GM19328 (cell line): Measurements from ENCODE around the gene TRIP12.
"Not testable (repeated sequence)": the region's sequence is repeated elsewhere in the genome, so short reads cannot be mapped to it uniquely, and the experiment has no call there.

Source experiments
- ATAC-seq: cut with Tn5 transposase; IDR thresholded peaks from one replicate; pipeline ENCODE4 v1.9.1; 2021; ENCODE audit warnings: mild to moderate bottlenecking, moderate library complexity; ENCODE audit not compliant: unreplicated experiment

TRIP12 gene

DNA sequence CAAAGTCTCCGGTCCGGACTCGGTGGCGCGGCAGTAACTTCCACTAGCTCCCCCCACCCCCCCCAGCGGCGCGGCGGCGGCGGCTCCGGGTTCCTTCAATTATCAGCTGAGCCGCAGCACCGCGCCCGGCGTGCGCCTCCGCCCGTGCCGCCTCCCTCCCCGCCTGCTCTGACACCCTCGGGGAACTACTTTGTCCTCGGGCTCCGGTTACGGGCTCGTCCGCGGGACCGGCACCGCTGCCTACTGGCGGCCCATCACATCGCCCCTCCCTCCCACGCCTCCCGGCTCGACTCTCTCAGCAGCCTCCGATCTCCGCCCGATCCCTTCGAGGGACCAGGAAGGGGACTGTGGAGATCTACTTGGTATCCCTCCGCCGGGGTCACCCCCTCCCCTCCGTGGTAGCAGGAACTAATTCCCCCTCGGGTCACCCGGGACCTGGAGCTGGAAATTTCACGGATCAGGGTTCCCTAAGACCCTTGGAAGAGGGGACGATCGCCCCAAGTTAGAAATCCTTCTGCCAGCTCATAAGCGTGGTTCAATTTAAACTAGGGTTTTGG lies at the start of gene TRIP12:
TSS of gene TRIP12 (minus strand) at position 118 of the 557 bp plus-strand sequence. CDS start 41,930 bp downstream, outside the sequence.
- peak; percentile 60 for ATAC-seq

DNA sequence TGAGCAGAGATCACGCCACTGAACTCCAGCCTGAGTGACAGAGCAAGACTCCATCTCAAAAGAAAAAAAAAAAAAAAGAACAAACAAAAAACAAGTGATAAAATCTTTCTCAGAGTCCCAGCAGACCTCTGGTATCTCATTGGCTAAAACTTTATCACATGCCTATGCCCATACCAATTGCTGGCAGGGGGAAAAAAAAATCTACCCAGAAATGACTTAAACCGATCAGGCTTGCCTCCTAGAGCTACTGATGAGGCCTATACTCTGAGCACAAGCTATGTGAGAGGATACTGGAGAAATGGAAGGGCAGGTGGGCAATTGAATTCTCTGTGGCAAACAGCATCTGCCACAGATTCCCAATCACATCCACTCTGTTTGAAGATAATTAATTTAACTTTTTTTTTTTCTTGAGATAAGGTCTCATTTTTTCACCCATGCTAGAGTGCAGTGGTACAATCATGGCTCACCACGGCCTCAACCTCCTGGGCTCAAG lies 49.5 kb upstream of the TRIP12 start:
- ATAC-seq: no peak

DNA sequence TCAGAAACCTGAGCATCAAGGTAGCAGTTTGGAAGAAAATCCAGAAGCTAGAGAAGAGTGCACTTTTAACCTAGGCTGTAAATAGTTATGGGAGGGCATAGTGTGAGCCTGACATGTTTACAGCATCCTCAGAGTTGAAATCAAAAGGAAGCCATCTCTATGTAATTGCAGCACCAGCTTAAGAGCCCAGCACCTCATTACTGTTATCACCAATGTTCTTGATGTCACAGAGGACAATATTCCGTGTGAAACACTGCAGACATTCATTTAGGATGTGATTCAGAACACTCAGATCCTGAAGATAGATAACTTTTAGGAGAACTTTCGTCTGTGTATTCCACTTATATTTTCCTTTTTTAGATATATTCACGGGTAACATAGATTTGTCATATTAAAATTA lies 48.6 kb upstream of the TRIP12 start:
- ATAC-seq: no peak

DNA sequence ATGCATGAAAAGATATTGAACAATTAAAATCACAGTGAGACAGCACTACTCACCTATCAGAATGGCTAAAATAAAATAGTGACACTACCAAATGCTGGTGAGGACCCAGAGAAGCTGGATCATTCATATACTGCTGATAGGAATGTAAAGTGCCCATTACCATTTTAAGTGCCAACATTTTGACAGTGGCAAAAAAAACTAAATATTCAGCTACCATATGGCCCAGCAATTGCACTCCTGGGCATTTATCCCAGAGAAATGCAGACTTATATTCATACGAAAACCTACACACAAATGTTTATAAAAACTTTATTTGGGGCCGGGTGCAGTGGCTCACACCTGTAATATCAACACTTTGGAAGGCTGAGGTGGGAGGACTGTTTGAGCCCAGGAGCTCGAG lies 48.1 kb upstream of the TRIP12 start:
- ATAC-seq: no peak

DNA sequence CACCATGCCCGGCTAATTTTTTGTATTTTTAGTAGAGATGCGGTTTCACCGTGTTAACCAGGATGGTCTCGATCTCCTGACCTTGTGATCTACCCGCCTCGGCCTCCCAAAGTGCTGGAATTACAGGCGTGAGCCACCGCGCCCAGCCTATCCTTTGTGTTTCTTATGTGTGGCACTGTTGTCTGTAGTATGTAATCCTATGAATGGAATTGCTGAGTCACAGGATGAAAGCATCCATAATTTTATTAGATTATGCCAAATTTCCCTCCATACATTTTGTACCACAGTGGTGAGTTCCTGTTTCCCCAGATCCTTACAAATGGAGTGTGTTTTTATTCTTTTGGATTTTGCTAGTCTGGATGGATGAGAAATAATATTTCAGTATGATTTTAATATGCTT lies 41.8 kb upstream of the TRIP12 start:
- not testable (repeated sequence) for ATAC-seq

DNA sequence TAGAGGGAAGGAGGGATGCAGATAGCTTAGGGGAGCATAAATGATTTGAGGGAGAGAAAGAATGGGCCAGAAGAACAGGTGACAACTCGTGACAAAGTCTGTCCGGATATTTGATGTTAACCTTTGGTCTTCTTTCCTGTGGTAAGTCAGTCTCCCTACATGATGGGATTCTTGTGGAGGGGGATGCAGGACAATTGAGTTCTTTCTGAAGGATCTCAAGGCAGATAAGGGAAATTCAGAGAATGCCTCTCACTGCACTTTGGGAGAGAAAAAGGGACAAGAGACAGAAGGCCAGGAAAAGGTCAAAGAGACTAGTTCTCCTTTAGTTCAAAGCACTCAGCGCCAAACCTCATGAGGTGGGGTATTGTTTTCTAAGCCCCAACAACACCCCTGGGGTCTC lies 34.7 kb upstream of the TRIP12 start:
- ATAC-seq: no peak

DNA sequence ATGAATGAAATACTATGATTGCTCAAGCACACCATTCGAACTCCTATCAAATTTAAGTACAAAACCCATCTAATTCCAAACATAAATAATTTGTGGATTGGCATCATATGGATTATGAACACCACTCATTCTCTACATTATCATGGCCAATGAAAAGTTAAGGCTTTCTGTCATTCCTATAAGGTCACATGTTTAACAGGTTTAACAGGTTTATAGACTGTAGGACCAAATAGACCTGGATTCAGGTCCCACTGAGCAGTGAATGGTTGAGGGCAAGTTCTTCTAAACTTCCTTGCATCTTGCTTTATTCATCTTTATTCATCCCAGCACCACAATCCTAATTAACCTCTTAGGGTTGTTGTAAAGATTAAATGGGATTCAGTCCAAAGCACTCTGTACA lies 33.9 kb upstream of the TRIP12 start:
- no peak for ATAC-seq

DNA sequence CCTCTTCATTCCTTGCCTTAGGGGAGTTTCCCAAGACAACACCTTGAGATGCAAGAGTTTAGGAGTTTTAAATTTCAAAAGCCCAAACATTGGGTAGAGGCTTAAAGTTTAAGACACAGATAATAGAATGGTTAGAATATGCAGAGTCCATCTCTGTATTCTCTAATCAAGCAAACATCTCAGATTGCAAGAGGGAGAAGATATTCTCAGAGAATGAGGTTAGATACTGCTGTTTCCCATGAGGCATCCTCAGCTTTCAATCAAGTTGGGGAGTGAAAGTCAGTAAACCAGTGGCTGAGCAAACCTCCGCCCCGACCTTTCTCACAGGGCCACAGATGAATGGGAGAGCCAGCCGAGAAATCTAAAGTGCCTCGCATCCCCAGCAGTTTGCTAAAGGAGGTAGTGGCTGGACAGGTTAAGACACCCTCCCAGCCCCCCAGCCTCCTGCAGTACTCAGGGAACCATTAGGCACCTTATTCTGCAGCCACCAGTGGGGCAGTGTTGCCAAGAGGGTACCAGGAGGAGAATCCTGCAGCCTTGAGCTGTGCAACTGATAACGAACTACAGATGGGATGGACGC lies 30.5 kb upstream of the TRIP12 start:
- ATAC-seq: no peak

DNA sequence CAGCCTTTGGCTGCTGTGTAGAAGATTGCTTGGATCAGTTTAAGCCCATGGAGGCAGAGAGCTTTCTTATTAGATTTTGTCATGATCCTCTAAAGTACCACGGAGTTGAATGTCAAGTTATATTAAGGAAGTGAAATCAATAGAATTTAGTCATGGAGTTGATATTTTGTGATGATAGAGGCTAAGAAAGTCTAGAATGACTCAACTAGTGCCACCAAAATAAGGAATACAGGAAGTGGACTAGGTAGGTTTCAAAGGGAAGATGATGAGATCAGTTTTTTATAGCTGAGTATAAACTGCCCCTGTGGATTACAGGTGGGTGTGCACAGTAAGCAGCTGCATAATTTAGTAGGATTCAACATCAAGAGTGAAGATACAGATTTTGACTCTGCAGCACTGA lies 25.7 kb upstream of the TRIP12 start:
- ATAC-seq: no peak

DNA sequence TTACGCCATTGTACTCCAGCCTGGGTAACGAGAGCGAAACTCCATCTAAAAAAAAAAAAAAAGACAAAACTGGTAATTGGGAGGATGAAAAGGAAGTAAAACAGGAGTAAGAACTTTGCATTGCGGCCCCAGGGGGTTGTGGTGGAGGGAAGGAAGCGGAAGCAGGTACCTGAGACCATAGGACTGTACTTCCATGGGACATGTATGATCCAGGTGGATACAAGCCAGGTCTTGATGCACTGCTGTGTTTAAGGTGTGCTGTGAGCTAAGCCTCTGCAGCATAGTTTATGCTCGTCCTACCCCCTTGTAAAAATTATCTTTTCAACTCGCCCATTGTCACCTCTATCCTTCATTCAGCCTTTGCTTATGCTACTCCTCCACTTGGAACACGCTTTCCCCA lies 24.2 kb upstream of the TRIP12 start:
- ATAC-seq: no peak

DNA sequence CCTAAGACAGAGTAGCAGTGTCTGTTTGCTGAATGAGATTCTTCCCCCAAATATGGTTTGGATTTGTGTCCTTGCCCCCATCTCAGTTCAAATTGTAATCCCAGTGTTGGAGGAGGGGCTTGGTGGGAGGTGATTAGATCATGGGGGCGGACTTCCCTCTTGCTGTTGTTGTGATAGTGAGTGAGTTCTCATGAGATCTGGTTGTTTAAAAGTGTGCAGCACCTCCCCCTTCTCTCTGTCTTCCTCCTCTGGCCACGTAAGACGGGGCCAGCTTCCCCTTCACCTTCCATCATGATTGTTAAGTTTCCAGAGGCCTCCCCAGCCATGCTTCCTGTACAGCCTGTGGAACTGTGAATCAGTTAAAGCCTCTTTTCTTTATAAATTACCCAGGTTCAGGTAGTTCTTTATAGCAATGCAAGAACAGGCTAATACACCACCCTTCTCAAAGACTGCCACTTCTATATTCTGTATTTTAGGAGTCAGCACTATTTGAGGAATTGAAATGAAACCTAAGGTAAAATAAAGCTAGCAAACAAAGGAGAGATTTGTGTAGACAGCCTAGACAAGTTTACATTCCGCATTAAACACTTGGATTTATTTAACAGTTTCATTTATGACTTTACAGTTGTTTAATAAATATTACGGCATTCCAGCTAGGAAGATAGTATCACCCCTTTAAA lies 22.1 kb upstream of the TRIP12 start:
- no peak for ATAC-seq

DNA sequence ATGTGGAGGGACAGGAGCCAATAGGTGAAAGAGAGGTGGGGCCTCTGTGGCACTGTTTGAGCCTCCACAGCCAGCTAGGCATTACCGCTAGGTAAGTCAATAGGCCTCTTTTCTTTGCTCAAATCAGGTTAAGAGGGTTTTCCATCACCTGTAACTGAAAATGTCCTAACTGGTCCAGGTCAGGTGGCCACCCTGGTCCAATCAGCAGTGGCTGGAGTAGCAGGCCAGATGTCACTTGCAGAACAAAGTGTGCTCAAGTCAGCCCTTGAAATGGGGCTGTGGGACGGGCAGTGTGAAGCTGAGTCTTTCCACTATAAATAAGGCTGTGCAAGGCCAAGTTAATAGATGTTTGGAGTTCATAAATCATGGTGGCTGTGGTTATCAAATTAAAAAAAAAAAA lies 21.4 kb upstream of the TRIP12 start:
- no peak for ATAC-seq

DNA sequence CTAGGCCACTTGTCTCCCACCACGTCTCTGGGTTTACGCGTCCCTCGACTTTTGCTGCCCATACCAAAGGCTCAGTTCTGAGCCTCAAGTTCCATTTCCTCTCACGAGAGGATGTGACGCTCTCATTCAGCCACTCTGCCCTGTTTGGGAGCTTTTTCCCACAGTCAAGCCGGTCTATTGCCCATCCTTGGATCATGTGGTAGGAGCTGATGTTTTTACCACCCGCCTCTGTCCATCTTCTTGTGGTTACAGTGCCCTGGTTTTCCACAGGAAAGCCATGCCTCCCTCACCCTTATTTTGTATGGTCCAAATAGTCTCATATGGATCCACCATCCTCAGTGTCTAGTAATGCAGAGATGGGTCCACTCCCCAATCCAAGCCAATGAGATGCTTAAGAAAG lies 20.9 kb upstream of the TRIP12 start:
- ATAC-seq: no peak

DNA sequence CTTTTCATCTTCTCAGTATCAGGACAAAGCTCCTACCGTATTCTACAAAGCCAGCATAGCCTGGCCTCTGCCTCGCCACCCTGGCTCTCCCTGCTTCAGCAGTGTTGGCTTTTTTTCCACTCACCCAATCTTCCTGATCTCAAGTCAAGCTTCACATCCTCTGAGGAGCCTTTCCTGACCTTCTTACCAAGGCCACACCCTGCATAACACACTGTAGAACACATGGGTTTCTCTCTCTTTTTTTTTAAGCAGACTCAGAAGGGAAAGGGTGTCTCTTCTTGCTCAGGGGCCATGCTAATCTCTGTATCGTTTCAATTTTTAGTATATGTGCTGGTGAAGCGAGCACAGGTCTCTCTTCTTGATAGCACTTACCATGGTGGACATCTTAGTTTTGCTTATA lies 15.7 kb upstream of the TRIP12 start:
- ATAC-seq: no peak

DNA sequence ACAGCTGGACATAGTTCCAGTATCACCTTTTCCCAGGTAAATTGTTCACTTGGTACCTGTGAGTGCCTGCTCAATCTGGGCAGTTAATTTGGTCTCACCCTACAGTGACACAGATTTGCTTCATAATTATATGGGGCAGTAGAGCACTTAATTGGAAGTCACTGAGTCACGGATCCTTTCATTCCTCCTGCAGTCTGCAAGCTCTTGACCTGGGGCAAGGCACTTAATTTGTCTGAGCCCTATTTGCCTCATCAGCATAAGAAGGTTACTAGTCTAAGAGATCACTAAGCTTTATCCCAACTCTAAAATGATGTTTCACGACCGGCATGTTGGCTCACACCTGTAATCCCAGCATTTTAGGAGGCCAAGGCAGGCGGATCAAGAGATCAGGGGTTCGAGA lies 9.4 kb upstream of the TRIP12 start:
- ATAC-seq: no peak

DNA sequence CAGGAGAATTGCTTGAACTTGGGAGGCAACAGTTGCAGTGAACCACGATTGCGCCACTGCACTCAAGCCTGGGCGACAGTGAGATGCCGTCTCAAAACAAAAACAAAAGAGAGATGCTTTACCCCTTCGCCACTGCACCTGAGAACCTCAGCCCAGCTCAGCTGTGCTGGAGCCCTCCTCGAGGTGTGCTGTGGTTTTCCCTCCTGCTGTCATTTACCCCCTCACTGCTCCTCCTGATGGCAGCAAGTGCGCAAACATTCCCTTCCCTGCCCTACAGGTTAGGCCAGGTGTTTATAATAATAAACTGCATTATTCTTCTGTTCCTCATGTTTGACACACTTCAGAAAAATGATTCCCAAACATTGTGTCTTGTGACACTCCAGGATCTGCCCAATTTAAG lies 8.8 kb upstream of the TRIP12 start:
- no peak for ATAC-seq

DNA sequence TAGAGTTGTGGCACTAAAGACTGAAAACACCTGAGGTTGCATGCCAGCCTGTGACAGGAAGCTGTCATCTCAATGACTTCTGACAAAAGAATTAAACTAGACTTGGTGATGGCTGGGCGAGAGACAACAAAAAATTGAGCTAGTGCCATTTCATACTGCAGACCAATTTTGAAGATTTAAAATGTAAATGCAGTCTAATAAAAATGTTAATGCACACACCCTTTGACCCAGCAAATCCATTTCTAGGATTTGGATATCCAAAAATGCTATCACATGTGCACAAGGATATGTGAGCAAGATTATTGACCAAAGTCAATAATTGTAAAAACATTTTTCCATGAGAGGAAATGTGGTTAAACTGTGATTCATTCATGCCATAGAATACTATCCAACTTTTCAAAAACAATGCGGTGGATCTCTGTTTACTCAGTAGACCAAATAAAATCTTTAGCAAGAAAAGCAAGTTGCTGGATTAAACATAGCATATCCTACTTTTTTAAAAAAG lies 6.1 kb upstream of the TRIP12 start:
- no peak for ATAC-seq

DNA sequence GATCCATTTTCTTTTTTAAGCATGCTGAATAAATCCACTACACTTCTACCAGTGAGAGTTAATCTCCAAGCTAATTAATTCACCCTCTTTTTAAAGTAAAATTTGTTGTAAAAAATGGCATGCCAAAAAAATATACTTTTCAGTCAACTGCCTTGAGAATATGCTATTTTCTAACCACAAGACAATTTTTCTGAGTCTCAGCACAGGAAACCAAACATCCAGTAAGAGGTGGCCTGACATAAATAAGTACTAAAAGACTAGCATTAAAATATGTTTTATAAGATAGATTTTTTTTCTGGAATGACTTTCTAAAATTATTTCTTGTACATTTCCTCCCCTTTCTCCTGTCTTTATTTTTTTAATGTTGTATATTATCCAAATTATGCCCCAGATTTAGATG lies 3.4 kb upstream of the TRIP12 start:
- no peak for ATAC-seq

DNA sequence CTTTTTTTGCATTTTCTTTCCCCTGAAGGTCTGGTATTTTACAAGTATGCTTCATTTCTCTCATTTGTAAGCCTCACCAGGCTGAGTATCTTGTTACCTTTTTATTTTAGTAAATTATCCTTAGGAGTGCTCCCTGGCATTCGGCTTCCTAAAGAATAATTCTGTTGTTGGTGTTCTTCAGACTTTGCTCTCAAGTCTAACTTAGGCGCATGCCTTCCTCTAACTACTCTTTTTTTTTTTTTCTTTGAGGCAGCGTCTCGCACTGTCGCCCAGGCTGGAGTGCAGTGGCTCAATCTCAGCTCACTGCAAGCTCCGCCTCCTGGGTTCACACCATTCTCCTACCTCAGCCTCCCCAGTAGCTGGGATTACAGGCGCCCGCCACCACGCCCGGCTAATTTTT lies 2.7 kb upstream of the TRIP12 start:
- ATAC-seq: not testable (repeated sequence)

DNA sequence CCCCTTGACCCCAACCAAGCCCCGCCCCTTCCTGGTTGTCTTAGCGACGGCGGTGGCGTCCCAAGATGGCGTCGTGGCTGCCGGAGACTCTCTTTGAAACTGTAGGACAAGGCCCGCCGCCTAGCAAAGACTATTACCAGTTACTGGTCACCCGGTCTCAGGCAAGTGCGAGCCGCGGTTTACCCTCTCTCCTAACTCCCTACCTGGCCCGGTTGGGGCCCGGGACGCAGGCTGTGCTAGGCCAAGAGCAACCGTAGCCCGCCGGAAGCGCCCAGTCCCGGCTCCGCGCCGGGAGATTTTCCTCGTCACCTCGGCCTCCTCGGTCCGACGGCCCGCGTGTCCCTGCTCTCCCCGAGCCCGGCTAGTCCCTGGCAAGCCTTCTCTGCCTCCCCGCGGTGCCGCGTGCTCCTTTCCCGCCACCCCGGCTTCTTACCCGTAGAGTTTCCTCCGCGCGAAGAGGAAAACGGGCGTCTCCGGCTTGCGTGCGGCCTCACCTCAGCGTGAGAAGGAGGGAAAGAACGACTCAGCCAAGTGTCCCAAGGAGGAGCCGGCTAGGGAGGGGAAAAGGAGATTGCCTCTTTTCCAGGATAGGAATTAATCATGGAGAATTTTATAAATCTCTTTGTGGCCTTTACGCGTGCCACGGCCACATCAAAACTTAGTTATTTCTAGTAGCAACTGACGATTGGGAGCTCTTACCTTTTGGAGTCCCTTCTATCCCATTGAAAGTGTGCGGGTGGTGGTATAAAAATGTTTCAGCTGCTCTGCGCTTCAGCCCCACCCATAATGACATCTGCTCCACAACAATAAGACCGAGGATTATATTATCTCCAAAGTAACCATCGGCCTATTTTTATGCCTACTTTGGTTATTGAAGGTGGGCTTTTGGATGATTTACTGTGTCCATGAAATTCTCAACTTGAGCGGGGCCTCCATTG lies 909 bp upstream of the TRIP12 start, which contains the start of gene FBXO36:
TSS of gene FBXO36 (plus strand) at position 55 of the 938 bp plus-strand sequence. CDS start at position 66, 11 bp downstream.
- ATAC-seq: peak; percentile 58
